ENCODE measurements around the gene CASK. TPM values are rescaled to one million over a fixed set of nuclear protein-coding genes. Genes with fewer than 3 reads are reported as not detected.
A peak's percentile ranks its signal among the peaks of the same experiment; 100 is the strongest.

Gene CASK
- total RNA-seq, 1 donor, result 65.6 TPM

DNA sequence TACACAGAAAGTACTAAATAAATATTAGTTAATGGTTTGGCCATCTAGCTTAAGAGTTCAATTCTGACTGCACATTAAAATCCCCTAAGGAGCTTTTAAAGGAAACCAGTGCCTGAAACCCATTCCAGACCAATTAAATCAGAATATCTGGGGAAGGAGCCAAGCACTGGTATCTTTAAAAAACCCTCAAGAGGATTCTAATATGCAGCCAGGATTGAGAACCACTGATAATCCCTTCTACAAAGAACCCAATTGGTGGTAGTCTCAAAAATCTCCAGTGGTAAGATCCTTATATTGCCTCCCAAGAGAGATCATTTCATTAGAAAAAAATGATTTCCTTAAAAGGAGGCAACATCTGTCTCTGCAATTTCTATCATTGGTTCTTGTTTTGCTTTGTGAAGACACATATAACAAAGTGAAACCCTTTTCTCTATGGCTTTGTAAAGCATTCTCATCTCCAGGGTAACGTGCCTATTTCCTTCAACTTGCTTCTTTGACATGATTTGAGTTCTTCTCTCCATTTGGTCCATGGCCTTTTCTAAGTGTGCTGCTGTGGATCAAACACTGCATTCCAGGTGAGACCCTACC, 231.1 kb downstream of the CASK start:
- H3K4me3 ChIP-seq (ENCODE audit: low read depth, low read length), result no peak overlapping the region
- TF ChIP-seq, protein P1, sequence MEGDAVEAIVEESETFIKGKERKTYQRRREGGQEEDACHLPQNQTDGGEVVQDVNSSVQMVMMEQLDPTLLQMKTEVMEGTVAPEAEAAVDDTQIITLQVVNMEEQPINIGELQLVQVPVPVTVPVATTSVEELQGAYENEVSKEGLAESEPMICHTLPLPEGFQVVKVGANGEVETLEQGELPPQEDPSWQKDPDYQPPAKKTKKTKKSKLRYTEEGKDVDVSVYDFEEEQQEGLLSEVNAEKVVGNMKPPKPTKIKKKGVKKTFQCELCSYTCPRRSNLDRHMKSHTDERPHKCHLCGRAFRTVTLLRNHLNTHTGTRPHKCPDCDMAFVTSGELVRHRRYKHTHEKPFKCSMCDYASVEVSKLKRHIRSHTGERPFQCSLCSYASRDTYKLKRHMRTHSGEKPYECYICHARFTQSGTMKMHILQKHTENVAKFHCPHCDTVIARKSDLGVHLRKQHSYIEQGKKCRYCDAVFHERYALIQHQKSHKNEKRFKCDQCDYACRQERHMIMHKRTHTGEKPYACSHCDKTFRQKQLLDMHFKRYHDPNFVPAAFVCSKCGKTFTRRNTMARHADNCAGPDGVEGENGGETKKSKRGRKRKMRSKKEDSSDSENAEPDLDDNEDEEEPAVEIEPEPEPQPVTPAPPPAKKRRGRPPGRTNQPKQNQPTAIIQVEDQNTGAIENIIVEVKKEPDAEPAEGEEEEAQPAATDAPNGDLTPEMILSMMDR (IDR thresholded peaks at IDR 0.05; ENCODE audit: insufficient read depth, low read depth, low read length), result no peak
- DNase-seq (ENCODE audit: low read depth), result peak; percentile 49

DNA sequence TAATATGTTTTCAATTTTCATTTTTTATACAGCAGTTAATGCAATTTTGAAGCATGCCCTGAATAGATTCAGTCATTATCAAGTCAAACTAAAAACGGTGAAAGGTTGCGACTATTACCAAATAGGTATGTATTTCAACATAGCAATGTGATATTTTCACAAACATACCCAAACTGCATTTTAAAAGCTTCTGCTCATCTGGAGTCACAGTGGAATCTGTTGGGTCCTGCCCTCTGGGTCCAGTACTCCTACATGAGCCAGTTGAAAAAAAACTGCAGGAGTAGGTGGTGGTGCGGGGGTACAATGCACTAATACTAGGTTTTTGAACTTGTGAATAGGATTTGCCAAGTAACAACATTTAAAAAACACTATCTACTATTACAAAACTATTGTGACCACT, 233.6 kb downstream of the CASK start:
- H3K4me3 ChIP-seq (ENCODE audit: low read depth, low read length), result no peak overlapping the region
- peak; percentile 29 for DNase-seq (ENCODE audit: low read depth)

DNA sequence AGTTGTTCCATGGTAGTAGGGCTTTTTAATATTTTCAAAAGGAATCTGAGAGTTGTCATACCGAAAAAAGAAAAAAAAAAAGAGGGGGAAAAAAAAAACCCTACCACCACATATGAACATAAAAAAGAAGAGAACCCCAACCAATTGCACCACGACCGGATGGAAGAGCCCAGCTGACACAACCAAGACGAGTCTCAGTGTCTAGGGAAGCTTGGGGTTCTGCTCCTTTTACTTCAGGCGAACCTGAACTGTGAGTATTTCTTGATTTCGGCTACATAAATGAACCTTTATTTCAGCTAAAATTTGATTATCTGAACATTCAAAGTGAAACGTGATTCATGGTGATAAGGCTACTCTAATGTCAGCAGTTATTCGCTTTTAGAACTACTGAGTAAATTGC, 234.5 kb downstream of the CASK start, which contains the start of gene GPR34:
Gene GPR34 (plus strand): TSS at position 139 of the 400 bp plus-strand sequence. CDS start 6,661 bp downstream, outside the sequence.
- TF ChIP-seq, protein P1 (IDR thresholded peaks at IDR 0.05; ENCODE audit: insufficient read depth, low read depth, low read length), result no peak
- DNase-seq (ENCODE audit: low read depth), result no peak
- no peak within 1 kb of the TSS for H3K4me3 ChIP-seq (ENCODE audit: low read depth, low read length)

More for the DNA sequence above, 233.6 kb downstream of the CASK start:
- TF ChIP-seq, protein P1 (IDR thresholded peaks at IDR 0.05; ENCODE audit: insufficient read depth, low read depth, low read length), result no peak

DNA sequence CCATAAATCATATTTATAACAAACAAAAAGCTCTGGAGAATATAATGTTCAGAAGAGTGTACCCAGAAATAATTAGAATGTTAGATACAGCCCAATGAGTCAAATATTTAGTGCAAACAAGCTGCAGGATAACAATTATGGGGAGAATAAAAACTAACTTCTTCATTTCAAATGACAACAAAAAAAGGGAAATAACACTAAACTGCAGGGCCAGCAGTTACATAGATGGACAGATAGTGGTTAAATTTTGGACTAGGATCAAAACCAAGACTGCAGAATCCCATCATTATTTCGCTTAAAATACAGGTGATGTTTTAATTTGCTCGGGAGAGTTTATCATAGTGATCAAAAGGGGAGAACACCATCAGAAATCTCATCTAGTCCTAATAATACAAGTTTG, 235.2 kb downstream of the CASK start:
- TF ChIP-seq, protein P1 (IDR thresholded peaks at IDR 0.05; ENCODE audit: insufficient read depth, low read depth, low read length), result no peak
- DNase-seq (ENCODE audit: low read depth), result no peak
- H3K4me3 ChIP-seq (ENCODE audit: low read depth, low read length), result no peak overlapping the region

DNA sequence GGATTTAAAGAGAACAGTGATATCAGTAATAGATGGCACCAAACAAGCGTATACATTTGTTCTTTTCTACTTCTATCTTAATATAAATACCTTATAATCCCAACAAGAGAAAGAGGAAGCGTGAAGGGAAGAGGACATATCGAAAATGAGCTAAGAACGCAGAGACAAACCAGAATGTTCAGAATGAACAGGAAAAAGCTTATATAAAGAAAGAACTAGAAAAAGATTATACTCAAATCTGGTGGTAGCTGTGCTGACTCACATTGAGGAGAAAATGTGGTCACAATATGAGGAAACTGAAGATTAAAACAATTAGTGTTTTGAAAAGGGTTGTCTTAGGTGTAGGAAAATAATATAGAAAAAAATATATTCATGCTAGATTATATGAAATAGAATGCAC, 236.6 kb downstream of the CASK start:
- H3K4me3 ChIP-seq (ENCODE audit: low read depth, low read length), result no peak overlapping the region
- TF ChIP-seq, protein P1 (IDR thresholded peaks at IDR 0.05; ENCODE audit: insufficient read depth, low read depth, low read length), result no peak
- DNase-seq (ENCODE audit: low read depth), result no peak

DNA sequence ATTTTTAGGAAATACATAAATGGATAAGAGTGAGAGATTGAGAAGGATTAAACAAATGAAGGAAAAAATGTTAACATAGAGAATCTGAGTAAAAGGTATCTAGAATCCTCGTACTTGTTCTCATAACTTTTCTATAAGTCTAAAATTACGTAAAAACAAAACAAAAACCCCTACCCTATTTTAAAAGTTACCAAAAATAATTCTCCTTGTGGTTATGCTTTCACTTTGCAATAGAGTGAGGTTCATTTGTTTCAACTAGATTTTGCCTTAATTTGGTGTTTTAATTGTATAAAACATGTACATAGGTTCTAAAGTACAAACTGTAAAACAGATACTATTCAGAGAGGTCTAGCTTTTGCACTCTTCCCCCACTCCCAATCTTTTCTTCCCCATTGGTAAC, 238.4 kb downstream of the CASK start:
- TF ChIP-seq, protein P1 (IDR thresholded peaks at IDR 0.05; ENCODE audit: insufficient read depth, low read depth, low read length), result no peak
- no peak for DNase-seq (ENCODE audit: low read depth)
- H3K4me3 ChIP-seq (ENCODE audit: low read depth, low read length), result no peak overlapping the region

DNA sequence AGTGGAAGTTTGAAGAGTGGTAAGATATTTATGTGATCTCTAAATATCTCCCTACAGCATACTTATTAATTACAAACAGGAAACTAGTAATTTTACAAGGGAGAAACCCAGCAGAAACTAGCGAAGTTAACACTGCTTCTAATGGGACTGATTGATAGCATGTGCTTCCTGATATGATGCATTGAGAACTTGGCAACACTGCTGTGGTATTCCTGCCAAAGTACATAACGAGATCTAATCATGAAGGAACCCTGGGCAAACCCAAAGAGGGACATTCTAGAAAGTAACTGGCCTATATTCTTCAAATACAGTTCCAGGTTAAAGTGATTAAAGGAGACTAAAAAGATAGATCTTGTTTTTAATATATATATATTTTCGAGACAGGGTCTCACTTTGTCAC, 239.2 kb downstream of the CASK start:
- DNase-seq (ENCODE audit: low read depth), result no peak
- no peak overlapping the region for H3K4me3 ChIP-seq (ENCODE audit: low read depth, low read length)
- TF ChIP-seq, protein P1 (IDR thresholded peaks at IDR 0.05; ENCODE audit: insufficient read depth, low read depth, low read length), result no peak

Measured in fibroblast of villous mesenchyme (primary cell).